GM12891 (cell line): ENCODE results near the gene CHMP4B.

Experiments
- PAX5 ChIP-seq: IDR thresholded peaks from 2 replicates; pipeline ENCODE4 v1.6.1; 2011; ENCODE audit warnings: low read length, moderate library complexity, mild to moderate bottlenecking; ENCODE audit not compliant: insufficient read depth, severe bottlenecking
- POLR2A ChIP-seq: IDR thresholded peaks from 2 replicates; pipeline ENCODE4 v1.6.1; 2011; ENCODE audit warnings: low read depth, low read length, control low read depth
- POLR2AphosphoS5 ChIP-seq: IDR thresholded peaks from 2 replicates; pipeline ENCODE4 v1.6.1; 2011; ENCODE audit warnings: low read depth, low read length, control low read depth
- SPI1 ChIP-seq: IDR thresholded peaks from 2 replicates; pipeline ENCODE4 v1.6.1; 2011; ENCODE audit warnings: low read depth, low read length, control low read depth
- TAF1 ChIP-seq: IDR thresholded peaks from 2 replicates; pipeline ENCODE4 v1.6.1; 2011; ENCODE audit warnings: low read depth, low read length, control low read depth

GRCh38 chr20:33771938-33772337 lies 39.2 kb upstream of the CHMP4B start:
- TF ChIP-seq POLR2AphosphoS5 (no peak), TAF1 (no peak), POLR2A (no peak), SPI1 (no peak), PAX5 (no peak)
